Measurements from ENCODE around the gene TRIO.

TRIO gene

DNA sequence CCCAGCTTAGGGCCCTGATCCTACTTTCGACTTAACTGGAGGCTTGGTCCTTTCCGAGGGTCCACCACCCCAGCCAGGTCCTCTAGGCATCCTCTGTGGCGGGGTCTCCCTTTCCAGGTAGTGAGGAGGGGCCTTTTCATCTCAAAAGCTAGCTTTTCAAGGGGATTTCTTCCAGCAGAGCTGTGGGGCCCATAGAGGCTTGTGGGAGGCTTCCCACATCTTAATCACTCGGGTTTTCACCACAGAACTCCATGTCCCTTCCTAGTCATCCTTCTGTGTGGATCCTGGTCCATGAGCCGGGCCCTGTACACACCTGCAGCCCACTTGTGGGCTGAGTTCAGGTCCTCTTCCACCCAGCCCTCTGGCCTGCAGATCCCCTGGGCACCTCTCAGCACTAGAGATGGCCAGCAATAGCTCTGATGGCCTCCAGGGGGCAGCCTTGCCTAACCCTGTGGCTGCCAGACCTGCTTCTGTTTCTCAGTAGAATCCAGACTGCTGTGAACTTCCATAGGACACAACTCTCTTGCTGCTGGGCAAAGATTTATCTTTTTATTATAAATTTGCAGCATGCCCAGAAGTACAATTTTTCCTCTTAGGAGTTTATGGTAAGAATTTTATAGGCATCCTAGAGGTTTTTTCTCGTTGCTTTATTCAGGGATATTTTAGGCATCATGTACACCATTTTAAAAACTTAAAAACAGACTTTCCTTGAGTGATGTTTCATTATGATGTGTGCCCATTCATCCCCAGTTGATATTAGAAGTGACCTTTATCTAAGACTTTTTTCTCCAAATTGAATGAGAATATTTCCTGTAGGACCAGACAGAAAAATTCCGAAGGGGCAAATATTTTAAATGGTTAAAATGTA, 208.9 kb downstream of the TRIO start (continued):
- TF ChIP-seq ZNF830 (tag by site-specific recombination; IDR thresholded peaks at IDR 0.05; ENCODE audit: low read depth) = no peak
- TF ChIP-seq, protein P1, sequence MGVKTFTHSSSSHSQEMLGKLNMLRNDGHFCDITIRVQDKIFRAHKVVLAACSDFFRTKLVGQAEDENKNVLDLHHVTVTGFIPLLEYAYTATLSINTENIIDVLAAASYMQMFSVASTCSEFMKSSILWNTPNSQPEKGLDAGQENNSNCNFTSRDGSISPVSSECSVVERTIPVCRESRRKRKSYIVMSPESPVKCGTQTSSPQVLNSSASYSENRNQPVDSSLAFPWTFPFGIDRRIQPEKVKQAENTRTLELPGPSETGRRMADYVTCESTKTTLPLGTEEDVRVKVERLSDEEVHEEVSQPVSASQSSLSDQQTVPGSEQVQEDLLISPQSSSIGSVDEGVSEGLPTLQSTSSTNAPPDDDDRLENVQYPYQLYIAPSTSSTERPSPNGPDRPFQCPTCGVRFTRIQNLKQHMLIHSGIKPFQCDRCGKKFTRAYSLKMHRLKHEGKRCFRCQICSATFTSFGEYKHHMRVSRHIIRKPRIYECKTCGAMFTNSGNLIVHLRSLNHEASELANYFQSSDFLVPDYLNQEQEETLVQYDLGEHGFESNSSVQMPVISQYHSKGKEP (tag by site-specific recombination; IDR thresholded peaks at IDR 0.05) = no peak
- TF ChIP-seq ZSCAN30 (tag by site-specific recombination; IDR thresholded peaks at IDR 0.05) = 0 out of 2 replicates have a peak, but pooled peaks have one; percentile 32
- TF ChIP-seq, protein P2, sequence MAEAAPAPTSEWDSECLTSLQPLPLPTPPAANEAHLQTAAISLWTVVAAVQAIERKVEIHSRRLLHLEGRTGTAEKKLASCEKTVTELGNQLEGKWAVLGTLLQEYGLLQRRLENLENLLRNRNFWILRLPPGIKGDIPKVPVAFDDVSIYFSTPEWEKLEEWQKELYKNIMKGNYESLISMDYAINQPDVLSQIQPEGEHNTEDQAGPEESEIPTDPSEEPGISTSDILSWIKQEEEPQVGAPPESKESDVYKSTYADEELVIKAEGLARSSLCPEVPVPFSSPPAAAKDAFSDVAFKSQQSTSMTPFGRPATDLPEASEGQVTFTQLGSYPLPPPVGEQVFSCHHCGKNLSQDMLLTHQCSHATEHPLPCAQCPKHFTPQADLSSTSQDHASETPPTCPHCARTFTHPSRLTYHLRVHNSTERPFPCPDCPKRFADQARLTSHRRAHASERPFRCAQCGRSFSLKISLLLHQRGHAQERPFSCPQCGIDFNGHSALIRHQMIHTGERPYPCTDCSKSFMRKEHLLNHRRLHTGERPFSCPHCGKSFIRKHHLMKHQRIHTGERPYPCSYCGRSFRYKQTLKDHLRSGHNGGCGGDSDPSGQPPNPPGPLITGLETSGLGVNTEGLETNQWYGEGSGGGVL (tag by site-specific recombination; IDR thresholded peaks at IDR 0.05) = no peak
- TF ChIP-seq, protein P3, sequence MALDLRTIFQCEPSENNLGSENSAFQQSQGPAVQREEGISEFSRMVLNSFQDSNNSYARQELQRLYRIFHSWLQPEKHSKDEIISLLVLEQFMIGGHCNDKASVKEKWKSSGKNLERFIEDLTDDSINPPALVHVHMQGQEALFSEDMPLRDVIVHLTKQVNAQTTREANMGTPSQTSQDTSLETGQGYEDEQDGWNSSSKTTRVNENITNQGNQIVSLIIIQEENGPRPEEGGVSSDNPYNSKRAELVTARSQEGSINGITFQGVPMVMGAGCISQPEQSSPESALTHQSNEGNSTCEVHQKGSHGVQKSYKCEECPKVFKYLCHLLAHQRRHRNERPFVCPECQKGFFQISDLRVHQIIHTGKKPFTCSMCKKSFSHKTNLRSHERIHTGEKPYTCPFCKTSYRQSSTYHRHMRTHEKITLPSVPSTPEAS (tag by site-specific recombination; IDR thresholded peaks at IDR 0.05) = no peak
- TF ChIP-seq ZNF112 (tag by site-specific recombination; IDR thresholded peaks at IDR 0.05) = no peak
- no peak for TF ChIP-seq ZNF2 (tag by site-specific recombination; IDR thresholded peaks at IDR 0.05)
- no peak for TF ChIP-seq ZBTB21 (tag by site-specific recombination; IDR thresholded peaks at IDR 0.05)
- TF ChIP-seq ZNF146 (tag by site-specific recombination; IDR thresholded peaks at IDR 0.05) = no peak
- no peak for TF ChIP-seq KLF9 (tag by site-specific recombination; IDR thresholded peaks at IDR 0.05; ENCODE audit: low read depth)
- TF ChIP-seq ZFP69B (tag by site-specific recombination; IDR thresholded peaks at IDR 0.05) = peak; percentile 68; the same call in 1 of the 2 replicates
- TF ChIP-seq BCL11A (tag by site-specific recombination; IDR thresholded peaks at IDR 0.05; ENCODE audit: low read depth) = no peak
- peak; percentile 66; the same call in 1 of the 2 replicates for TF ChIP-seq ZNF600 (tag by site-specific recombination; IDR thresholded peaks at IDR 0.05)
- no peak for TF ChIP-seq ZNF623 (tag by site-specific recombination; IDR thresholded peaks at IDR 0.05)
- TF ChIP-seq PRDM1 (tag by site-specific recombination; IDR thresholded peaks at IDR 0.05) = no peak
- peak; percentile 53 for TF ChIP-seq ZNF654 (tag by site-specific recombination; IDR thresholded peaks at IDR 0.05; ENCODE audit: low read depth)
- peak; percentile 37; the same call in 1 of the 2 replicates for TF ChIP-seq ZBTB8A (tag by site-specific recombination; IDR thresholded peaks at IDR 0.05)
- no peak for TF ChIP-seq ZNF324 (tag by site-specific recombination; IDR thresholded peaks at IDR 0.05)
- TF ChIP-seq ZNF37A (tag by site-specific recombination; IDR thresholded peaks at IDR 0.05) = no peak
- TF ChIP-seq, protein P4, sequence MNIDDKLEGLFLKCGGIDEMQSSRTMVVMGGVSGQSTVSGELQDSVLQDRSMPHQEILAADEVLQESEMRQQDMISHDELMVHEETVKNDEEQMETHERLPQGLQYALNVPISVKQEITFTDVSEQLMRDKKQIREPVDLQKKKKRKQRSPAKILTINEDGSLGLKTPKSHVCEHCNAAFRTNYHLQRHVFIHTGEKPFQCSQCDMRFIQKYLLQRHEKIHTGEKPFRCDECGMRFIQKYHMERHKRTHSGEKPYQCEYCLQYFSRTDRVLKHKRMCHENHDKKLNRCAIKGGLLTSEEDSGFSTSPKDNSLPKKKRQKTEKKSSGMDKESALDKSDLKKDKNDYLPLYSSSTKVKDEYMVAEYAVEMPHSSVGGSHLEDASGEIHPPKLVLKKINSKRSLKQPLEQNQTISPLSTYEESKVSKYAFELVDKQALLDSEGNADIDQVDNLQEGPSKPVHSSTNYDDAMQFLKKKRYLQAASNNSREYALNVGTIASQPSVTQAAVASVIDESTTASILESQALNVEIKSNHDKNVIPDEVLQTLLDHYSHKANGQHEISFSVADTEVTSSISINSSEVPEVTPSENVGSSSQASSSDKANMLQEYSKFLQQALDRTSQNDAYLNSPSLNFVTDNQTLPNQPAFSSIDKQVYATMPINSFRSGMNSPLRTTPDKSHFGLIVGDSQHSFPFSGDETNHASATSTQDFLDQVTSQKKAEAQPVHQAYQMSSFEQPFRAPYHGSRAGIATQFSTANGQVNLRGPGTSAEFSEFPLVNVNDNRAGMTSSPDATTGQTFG (tag by site-specific recombination; IDR thresholded peaks at IDR 0.05; ENCODE audit: borderline replicate concordance) = no peak
- no peak for TF ChIP-seq ZNF266 (tag by site-specific recombination; IDR thresholded peaks at IDR 0.05; ENCODE audit: low read depth)
- TF ChIP-seq, protein P5, sequence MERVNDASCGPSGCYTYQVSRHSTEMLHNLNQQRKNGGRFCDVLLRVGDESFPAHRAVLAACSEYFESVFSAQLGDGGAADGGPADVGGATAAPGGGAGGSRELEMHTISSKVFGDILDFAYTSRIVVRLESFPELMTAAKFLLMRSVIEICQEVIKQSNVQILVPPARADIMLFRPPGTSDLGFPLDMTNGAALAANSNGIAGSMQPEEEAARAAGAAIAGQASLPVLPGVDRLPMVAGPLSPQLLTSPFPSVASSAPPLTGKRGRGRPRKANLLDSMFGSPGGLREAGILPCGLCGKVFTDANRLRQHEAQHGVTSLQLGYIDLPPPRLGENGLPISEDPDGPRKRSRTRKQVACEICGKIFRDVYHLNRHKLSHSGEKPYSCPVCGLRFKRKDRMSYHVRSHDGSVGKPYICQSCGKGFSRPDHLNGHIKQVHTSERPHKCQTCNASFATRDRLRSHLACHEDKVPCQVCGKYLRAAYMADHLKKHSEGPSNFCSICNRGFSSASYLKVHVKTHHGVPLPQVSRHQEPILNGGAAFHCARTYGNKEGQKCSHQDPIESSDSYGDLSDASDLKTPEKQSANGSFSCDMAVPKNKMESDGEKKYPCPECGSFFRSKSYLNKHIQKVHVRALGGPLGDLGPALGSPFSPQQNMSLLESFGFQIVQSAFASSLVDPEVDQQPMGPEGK (tag by site-specific recombination; IDR thresholded peaks at IDR 0.05) = no peak
- no peak for TF ChIP-seq ZNF416 (tag by site-specific recombination; IDR thresholded peaks at IDR 0.05)
- TF ChIP-seq, protein P6, sequence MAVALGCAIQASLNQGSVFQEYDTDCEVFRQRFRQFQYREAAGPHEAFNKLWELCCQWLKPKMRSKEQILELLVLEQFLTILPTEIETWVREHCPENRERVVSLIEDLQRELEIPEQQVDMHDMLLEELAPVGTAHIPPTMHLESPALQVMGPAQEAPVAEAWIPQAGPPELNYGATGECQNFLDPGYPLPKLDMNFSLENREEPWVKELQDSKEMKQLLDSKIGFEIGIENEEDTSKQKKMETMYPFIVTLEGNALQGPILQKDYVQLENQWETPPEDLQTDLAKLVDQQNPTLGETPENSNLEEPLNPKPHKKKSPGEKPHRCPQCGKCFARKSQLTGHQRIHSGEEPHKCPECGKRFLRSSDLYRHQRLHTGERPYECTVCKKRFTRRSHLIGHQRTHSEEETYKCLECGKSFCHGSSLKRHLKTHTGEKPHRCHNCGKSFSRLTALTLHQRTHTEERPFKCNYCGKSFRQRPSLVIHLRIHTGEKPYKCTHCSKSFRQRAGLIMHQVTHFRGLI (tag by site-specific recombination; IDR thresholded peaks at IDR 0.05) = no peak
- TF ChIP-seq ZNF660 (tag by site-specific recombination; IDR thresholded peaks at IDR 0.05) = no peak
- TF ChIP-seq ZEB2 (tag by site-specific recombination; IDR thresholded peaks at IDR 0.05) = no peak
- TF ChIP-seq, protein P7, sequence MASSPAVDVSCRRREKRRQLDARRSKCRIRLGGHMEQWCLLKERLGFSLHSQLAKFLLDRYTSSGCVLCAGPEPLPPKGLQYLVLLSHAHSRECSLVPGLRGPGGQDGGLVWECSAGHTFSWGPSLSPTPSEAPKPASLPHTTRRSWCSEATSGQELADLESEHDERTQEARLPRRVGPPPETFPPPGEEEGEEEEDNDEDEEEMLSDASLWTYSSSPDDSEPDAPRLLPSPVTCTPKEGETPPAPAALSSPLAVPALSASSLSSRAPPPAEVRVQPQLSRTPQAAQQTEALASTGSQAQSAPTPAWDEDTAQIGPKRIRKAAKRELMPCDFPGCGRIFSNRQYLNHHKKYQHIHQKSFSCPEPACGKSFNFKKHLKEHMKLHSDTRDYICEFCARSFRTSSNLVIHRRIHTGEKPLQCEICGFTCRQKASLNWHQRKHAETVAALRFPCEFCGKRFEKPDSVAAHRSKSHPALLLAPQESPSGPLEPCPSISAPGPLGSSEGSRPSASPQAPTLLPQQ (tag by site-specific recombination; IDR thresholded peaks at IDR 0.05) = peak; percentile 64; the same call in 1 of the 2 replicates
